Bronchial epithelial cell (primary cell): Measurements from ENCODE around the gene DNAH3. TPM values are rescaled to one million over a fixed set of nuclear protein-coding genes. Genes with fewer than 3 reads are reported as not detected.
"Not testable (repeated sequence)": the region's sequence is repeated elsewhere in the genome, so short reads cannot be mapped to it uniquely, and the experiment has no call there.

Experiments
- DNase-seq: peaks from one replicate; pipeline ENCODE4 v3.0.0-alpha.2; 2010; ENCODE audit warnings: low read depth
- FAIRE-seq: peaks from 2 replicates; lab custom pipeline; 2011; peaks lifted over from hg19 to GRCh38; lab: Jason Lieb, UNC
- H3K27me3 ChIP-seq: 2 replicates; pipeline ENCODE4 v1.5.1; 2011; ENCODE audit warnings: low read length; ENCODE audit not compliant: control insufficient read depth, insufficient read depth
- H3K36me3 ChIP-seq: 2 replicates; pipeline ENCODE4 v1.5.1; 2011; ENCODE audit warnings: low read length; ENCODE audit not compliant: control insufficient read depth, insufficient read depth
- H3K4me3 ChIP-seq: 2 replicates; pipeline ENCODE4 v1.5.1; 2011; ENCODE audit warnings: mild to moderate bottlenecking, low read depth, low read length, control low read depth
- CTCF ChIP-seq: IDR thresholded peaks from 2 replicates; pipeline ENCODE4 v1.5.1; 2011; ENCODE audit warnings: mild to moderate bottlenecking, moderate library complexity, low read length, control low read depth, inconsistent platforms; ENCODE audit not compliant: insufficient read depth, severe bottlenecking
- total RNA-seq: library from RNA; depleted of rRNA; stranded (reverse); fragments of >200 nt; gene quantifications from 2 replicates; pipeline ENCODE4 v1.2.1, GENCODE V29; 2014

The DNAH3 gene
- total RNA-seq, 1 donor from 2014 or later = 0.26 TPM

- DNase-seq = no peak
- TF ChIP-seq CTCF = no peak
- Histone ChIP-seq H3K27me3 (peaks cover 1% of the 10 kb centered on the region), H3K4me3 (no peak overlapping the region), H3K36me3 (no peaks in the 10 kb centered on the region)
- FAIRE-seq = no peak
Observed at GRCh38 chr16:20948444-20948843, 202.2 kb downstream of the DNAH3 start.

- Histone ChIP-seq H3K4me3 (no peak overlapping the region), H3K36me3 (no peaks in the 10 kb centered on the region), H3K27me3 (no peaks in the 10 kb centered on the region)
- FAIRE-seq = no peak
- no peak for DNase-seq
- TF ChIP-seq CTCF = no peak
Observed at GRCh38 chr16:20946015-20946629, 204.5 kb downstream of the DNAH3 start.

GRCh38 chr16:20945575-20945875, 205.1 kb downstream of the DNAH3 start:
- FAIRE-seq, H3K27me3 ChIP-seq, H3K4me3 ChIP-seq, H3K36me3 ChIP-seq, DNase-seq: not testable (repeated sequence)

GRCh38 chr16:20944861-20945574, 205.6 kb downstream of the DNAH3 start:
- H3K4me3 ChIP-seq = no peak overlapping the region
- DNase-seq = peak; percentile 42
- no peak for TF ChIP-seq CTCF
- no peaks in the 10 kb centered on the region for H3K36me3 ChIP-seq
- H3K27me3 ChIP-seq = no peaks in the 10 kb centered on the region
- FAIRE-seq = no peak

GRCh38 chr16:20942256-20942655, 208.4 kb downstream of the DNAH3 start:
- Histone ChIP-seq H3K27me3 (no peaks in the 10 kb centered on the region), H3K36me3 (no peaks in the 10 kb centered on the region), H3K4me3 (no peak overlapping the region)
- no peak for TF ChIP-seq CTCF
- FAIRE-seq (no peak), DNase-seq (no peak)

GRCh38 chr16:20941636-20941926, 209.1 kb downstream of the DNAH3 start:
- Histone ChIP-seq H3K36me3 (no peaks in the 10 kb centered on the region), H3K27me3 (no peaks in the 10 kb centered on the region), H3K4me3 (no peak overlapping the region)
- no peak for TF ChIP-seq CTCF
- FAIRE-seq = no peak
- DNase-seq = no peak
